HG02885 (cell line): ENCODE data around the gene CD247.

Source experiments
- ATAC-seq: cut with Tn5 transposase; IDR thresholded peaks from one replicate; pipeline ENCODE4 v1.9.1; 2021; ENCODE audit warnings: mild to moderate bottlenecking; ENCODE audit not compliant: unreplicated experiment, poor library complexity

Gene CD247

DNA sequence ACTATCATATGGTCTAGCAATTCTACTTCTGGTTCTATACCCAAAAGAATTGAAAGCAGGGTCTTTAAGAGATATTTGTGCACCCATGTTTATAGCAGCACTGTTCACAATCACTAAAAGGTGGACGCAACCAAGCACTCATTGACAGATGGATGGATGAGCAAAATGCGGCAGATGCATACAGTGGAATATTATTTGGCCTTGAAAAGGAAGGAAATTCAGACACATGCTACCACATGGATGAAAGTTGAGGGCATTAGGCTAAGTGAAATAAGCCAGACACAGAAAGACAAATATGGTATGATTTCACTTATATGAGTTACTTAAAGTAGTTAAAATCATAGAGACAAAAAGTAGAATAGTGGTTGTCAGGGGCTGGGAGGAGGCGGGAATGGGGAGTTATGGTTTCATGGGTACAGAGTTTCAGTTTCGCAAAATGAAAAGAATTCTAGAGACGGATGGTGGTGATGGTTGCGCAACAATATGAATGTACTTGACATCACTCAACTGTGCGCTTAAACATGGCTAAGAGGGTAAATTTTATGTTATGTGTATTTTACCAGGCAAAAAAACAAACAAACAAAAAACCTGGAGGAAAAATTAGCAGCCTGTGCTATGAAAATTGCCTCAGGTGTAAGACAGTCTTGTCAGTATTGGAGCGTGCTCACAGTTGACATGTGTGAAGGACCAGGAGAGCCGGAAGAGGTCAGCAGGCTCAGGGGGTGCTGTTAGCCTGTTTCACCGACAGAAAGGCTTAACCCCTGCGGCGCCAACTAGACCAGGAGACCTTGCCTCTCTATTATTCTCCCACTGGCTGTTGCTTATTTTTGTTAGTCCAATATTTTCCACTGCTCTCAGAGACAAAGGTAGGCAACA lies 26.5 kb downstream of the CD247 start:
- no peak for ATAC-seq

GRCh38 chr1:167490765-167491164 lies 27.6 kb downstream of the CD247 start:
- ATAC-seq: no peak

GRCh38 chr1:167489571-167490340 lies 28.6 kb downstream of the CD247 start:
- ATAC-seq: no peak

GRCh38 chr1:167488786-167489185 lies 29.5 kb downstream of the CD247 start:
- ATAC-seq: no peak

GRCh38 chr1:167487614-167488013 lies 30.7 kb downstream of the CD247 start:
- no peak for ATAC-seq

DNA sequence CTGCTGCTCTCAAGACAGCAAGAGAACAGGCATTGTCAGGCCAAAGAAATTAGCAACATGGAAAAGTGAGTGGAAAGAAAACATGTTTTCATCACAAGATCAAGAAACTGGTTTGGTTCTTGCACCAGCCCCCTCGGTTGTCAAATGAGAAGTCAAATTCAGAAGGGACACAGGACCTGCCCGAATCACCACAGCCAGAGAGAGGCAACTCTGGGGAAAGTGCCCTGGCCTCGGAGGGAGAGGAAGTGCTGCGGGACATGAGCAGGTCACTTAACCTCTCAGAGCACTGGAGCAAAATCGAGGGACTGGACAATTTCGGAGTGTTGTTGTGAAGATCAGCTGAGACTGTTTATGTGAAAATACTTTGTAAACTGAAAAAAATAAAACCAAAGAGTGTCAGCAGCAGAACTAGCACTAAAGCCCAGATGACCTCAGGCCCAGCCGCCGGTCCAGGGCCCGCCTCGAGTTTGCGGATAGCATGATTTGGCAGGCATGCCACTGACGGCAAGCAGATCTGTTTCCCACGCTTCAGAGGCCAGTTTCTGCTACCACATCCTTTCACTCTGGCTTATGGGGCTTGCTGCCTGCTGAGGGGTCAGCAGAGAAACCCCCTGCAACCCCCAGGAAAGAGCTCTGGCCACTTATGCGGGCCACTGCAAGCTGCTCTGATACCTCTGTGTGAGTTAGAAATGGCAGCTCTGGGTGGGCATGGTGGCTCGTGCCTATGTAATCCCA lies 32.1 kb downstream of the CD247 start:
- ATAC-seq: no peak

- ATAC-seq: no peak
Observed at GRCh38 chr1:167484726-167485502, 33.4 kb downstream of the CD247 start.

DNA sequence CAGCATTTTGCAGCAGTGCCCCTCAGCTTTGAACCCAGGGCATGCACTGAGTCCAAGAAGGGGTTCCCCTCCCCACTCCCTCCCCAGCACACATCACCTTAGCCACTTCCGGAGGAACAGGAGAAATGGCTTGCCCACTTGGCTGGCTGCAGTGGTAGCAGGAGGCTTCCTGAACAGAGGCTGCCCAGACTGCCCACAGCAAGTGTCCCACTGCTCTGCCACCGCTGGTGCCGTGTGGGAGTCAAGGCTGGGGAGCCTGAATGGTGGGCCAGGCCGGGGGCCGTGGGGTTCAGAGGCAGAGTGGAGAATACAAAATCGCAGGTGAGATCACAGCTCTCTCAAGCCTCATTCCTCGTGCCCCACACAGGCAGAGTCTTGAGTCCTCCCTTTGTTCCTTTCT lies 34.5 kb downstream of the CD247 start:
- ATAC-seq: no peak

DNA sequence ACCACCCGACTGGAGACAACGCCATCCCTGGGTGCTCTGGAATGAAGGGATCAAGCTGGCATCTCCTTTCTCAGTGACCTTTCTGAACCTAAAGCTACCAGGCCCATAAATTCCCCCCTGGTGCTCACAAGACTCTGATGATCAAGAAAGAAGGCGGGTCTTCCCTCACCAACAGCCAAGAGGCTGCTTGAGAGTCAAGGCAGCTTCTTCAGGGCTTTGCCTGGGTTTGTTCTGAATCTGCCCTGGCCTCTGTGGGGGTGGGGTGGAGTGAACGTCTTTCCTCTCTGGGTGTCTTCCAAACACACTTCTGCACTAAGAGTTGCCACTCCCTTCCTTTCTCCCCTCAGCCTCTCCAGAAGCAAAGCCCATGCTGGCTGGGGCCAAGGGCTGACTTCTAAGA lies 36.1 kb downstream of the CD247 start:
- ATAC-seq: no peak

DNA sequence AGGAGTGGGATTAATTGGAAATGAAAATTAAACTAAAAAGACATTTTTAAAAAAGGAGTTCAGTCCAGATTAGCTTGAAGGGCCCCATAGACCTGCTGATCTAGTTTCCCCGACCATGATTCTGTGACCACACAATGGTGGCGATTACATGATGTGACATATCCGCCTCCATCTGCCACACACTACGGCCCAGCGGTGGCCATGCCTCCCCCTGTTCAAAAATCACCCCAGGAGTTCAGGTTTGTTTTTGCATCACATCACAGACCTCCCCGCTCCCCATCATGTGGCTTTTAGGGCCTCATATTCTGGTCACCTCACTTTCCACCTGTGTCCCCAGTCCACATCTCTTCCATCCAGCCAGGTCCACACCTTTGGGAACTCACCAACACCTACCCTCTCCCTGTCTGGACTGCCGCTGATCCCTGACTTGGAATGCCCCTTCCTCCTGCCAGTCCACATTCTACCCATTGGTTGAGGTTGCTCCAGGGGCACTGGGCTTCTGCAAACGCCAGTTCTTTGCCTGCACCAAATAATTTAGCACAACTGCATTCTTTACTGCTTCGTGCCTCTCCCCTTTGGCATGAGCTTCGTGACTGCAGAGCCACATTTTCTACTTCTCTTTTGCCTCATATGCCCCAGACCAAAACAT lies 38.9 kb downstream of the CD247 start:
- no peak for ATAC-seq

- ATAC-seq: no peak
Observed at GRCh38 chr1:167477986-167478385, 40.3 kb downstream of the CD247 start.

DNA sequence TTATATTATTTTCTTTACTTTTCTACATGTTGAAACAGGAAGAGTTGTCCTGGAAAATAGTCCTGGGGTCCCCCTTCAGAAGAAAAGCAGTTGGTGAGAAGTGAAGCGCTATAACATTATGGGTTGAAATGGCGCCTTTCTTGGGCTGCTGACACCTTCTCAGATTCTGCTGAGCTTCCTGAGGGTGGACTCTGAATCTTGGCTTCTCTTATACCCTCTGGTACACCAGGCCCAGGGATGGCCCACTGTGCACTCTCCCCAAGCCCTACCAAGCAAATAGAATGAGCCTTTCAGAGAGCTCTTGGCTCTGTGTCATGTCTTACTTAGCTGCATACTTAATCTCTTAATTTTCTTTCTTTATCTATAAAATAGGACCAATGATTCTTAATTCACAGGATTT lies 42.3 kb downstream of the CD247 start:
- ATAC-seq: no peak

DNA sequence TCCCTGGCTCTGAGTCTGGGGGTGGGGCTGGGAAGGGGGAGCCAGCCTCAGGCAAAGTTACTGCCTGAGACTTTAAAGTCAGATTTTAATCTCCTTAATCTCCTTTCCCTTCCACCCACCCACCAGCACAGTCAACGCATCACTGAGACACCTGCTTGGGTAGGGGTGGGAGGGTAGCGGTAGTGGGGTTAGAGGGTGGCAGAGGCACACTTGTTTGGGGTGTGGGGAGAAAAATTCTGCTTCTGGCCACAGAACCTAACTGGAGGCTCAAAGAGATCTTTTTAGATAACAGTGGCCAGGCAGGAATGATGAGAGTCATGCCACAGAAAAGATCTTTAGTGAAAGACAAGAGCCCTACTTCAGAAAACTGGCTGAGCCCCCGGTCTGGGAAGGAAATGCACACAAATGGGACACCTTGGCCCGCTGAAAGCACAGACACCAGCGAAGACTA lies 44.1 kb downstream of the CD247 start:
- no peak for ATAC-seq

DNA sequence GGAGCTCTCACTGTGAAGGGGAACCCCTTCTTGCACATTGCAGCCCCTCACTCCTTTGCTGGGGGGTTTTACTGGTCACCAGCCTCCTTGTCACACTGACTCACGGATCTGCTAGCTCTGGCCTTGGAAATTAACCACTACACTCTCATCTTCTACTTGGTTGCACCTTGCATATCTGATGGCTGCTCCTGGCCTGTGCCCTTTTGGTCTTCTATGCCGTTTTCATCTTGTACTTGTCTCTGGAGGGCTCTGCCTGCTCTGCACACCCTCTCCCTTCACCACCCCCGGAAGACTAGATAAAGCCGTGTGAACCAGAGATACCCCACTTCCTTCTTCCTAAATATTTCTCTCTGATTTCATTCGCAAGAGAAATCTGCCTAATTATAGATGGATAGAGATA lies 44.6 kb downstream of the CD247 start:
- no peak for ATAC-seq

DNA sequence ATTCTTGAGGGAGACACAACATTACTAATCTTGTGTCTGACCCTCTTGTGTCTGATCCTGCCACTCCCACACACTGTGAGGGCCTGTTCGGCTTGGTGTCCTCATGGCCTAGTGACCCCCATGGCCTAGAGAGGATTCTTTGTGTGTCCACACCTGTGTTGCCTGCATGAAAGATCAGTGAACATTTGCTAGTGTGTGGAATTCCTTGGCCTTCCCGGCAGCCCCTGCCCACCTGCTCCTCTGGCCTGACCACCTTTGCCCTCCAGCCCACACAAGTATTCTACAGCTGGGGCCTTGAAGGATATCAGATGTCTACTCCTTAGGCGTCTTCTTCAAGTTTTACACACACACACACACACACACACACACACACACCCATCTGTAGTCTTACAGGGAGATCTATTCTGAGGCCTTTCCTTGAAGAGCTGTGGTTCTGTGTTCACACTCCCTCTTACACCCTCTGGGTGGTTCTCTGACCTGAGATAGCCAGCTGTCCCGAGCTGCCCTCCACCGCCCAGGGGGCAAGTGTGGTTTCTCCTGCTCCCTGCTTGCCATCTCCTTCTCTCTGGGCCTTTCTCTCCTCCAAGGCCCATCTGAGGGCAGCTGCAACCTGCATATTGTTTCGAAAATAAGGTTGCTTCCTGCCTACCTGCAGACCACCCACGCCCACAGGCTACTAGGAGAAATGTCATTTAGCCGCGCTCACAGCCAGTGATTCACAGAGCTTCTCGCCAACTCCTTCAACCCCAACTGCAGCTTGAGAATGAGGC lies 45.4 kb downstream of the CD247 start:
- no peak for ATAC-seq

- ATAC-seq: no peak
Observed at GRCh38 chr1:167471568-167471967, 46.8 kb downstream of the CD247 start.

DNA sequence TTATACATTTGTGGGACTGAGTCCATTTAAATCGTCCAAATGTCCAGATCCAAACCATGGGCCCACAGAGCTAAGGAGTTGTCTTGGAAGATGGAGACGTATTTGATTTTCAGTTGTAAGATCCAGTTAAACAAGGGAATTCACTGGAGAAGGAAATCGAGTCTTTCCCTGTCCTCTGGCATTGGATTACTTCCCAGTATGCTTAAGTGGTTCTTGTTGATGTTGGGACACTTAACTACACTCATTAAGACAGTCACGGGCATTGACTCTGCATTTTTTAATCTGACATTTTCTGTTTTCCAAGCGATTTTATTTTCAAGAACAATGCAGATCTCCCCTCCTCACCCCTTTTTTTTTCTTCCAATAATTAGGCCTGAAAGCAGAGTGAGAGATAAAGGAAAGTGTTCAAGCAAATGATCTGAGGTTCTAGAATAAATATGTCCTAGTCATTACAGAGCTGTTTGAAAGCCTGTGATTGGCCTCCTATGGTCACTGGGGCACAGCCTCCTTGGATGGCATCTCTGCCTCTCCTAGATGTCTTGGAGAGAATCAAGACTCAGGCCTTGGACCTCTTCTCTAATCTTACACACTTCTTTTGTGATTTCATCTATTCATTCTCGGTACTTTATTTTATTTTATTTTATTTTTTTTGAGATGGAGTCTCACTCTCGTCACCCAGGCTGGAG lies 48.9 kb downstream of the CD247 start:
- no peak for ATAC-seq

DNA sequence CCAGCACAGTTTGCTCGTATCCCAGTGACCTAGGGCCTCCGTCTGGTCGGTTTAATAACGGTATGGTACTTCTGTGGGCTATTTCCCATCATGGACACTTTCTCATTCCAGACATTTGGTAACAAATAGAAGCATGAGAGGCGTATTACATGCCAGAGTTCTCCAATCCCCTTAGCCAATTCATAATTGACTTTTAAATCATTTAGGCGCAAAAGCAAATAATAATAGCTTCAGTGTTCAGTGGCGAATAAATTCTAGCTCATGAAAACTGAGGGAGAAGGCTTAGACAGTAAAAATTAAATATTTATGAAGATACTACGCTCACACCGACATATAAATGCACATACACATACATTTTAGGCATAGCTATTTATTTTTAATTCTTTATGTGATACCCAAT lies 50.6 kb downstream of the CD247 start:
- no peak for ATAC-seq
